Measurements from ENCODE around the gene RFC5. TPM values are rescaled to one million over a fixed set of nuclear protein-coding genes. Genes with fewer than 3 reads are reported as not detected.

The RFC5 gene
- total and polyA plus RNA-seq, 2 of the 13 experiments (the other 11 are each of a cell fraction or from before 2014, with no cell fraction given), result 16.8 to 51.4 TPM

- no peaks in the 10 kb centered on the region; a peak in 1 of 5 replicates for H3K27me3 ChIP-seq (ENCODE audit: control insufficient read depth in 1 of 2, insufficient read depth in 2 of 2, low read length in 2 of 2)
- CTCF ChIA-PET (ENCODE audit: low intra/inter-chr PET ratio, low total read pairs), result no interaction called here
- no peaks in the 10 kb centered on the region for H4K20me1 ChIP-seq (ENCODE audit: insufficient read depth, low read length)
- H3K27ac ChIP-seq (ENCODE audit: extremely low read length, insufficient read depth, low read length), result no peak overlapping the region
- H3K9ac ChIP-seq (ENCODE audit: insufficient read depth, low read depth, low read length), result no peak overlapping the region
- H3K79me2 ChIP-seq (ENCODE audit: insufficient read depth, low read length), result no peaks in the 10 kb centered on the region
- POLR2A ChIA-PET, result no interaction called here
- H3K4me2 ChIP-seq (ENCODE audit: low read depth, low read length), result no peak overlapping the region
- no TSS peak for BruUV-seq (replicated peaks)
- intact Hi-C loops (cut with micrococcal nuclease; ENCODE audit: unreplicated experiment), result no loop called here
- H3K9me3 ChIP-seq (ENCODE audit: low read length), result no peaks in the 10 kb centered on the region
- ATAC-seq (no peak), DNase-seq (ENCODE audit: low spot score) (no peak), FAIRE-seq (no peak)
- in situ Hi-C loops (cut with HindIII; ENCODE audit: extremely low pct_ligation_motif_present, low pct_unique_long_range_greater_than_20kb), result no loop called here
- no peak overlapping the region for H3K4me3 ChIP-seq (replicated peaks in 1 of 3; ENCODE audit: insufficient read depth in 1 of 3, low read depth in 2 of 3, low read length in 3 of 3)
- H2AFZ ChIP-seq (ENCODE audit: low read length), result no peak overlapping the region
- no peaks in the 10 kb centered on the region for H3K36me3 ChIP-seq (replicated peaks in 1 of 2; ENCODE audit: control insufficient read depth in 1 of 2, insufficient read depth in 2 of 2, low read length in 2 of 2)
- 97% methylated on average over 3 of the region's 3 CpGs for WGBS (ENCODE audit: low lambda C conversion rate)
- TF ChIP-seq ZSCAN9 (CRISPR knock-in tag; IDR thresholded peaks at IDR 0.05; ENCODE audit: borderline replicate concordance) (no peak), HIC2 (CRISPR knock-in tag; IDR thresholded peaks at IDR 0.05; ENCODE audit: low read depth) (no peak), ZNF468 (CRISPR knock-in tag; IDR thresholded peaks at IDR 0.05) (no peak), ZNF629 (CRISPR knock-in tag; conservative IDR thresholded peaks at IDR 0.05) (peak; percentile 39; the same call in 1 of the 2 replicates), ZNF30 (CRISPR knock-in tag; IDR thresholded peaks at IDR 0.05) (no peak), SIN3B (IDR thresholded peaks at IDR 0.05; ENCODE audit: low read length) (no peak), PAX8 (CRISPR knock-in tag; IDR thresholded peaks at IDR 0.05; ENCODE audit: borderline replicate concordance) (no peak)
- TF ChIP-seq, protein P1, sequence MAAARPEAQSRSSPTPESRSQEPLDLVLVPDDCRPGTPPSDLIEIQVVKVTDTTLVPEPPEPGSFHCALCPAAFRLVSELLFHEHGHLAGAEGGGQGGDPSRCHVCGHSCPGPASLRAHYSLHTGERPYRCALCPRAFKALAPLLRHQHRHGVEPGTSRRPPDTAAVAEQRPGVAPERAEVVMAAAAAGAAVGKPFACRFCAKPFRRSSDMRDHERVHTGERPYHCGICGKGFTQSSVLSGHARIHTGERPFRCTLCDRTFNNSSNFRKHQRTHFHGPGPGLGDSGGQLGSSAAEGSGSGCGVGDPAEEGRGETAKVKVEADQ (CRISPR knock-in tag; IDR thresholded peaks at IDR 0.05; ENCODE audit: borderline replicate concordance), result no peak
- peaks cover 13% of the 10 kb centered on the region for H3K4me1 ChIP-seq (ENCODE audit: insufficient read depth, low read length)
Measured at GRCh38 chr12:118010903-118011302, 5.6 kb upstream of the RFC5 start.
